CD14-positive monocyte (primary cell): ENCODE results near the gene ZNF354B. TPM values are rescaled to one million over a fixed set of nuclear protein-coding genes. Genes with fewer than 3 reads are reported as not detected.

ENCODE experiments used
- DNase-seq, 3 donors: peaks; one replicate each; pipeline ENCODE4 v3.0.0-alpha.2; 2011 to 2022
- H2AFZ ChIP-seq: 2 replicates; pipeline ENCODE4 v1.6.0; 2012; ENCODE audit warnings: mild to moderate bottlenecking, low read depth, low read length, inconsistent platforms; ENCODE audit not compliant: insufficient read depth, poor library complexity, severe bottlenecking
- H3K27ac ChIP-seq, 2 donors: 1 replicate in 1 of 2; 2 replicates in 1 of 2; pipeline ENCODE4 v1.5.1; 2012 to 2013; ENCODE audit warnings: low read length in 2 of 2, control low read depth in 1 of 2, inconsistent platforms in 1 of 2, low read depth in 1 of 2, mild to moderate bottlenecking in 1 of 2
- H3K27me3 ChIP-seq, 2 donors: one replicate each; pipeline versions ENCODE4 v1.6.0 to v1.6.1; 2011 to 2013; ENCODE audit warnings: low read length in 2 of 2; ENCODE audit not compliant: control insufficient read depth in 2 of 2, insufficient read depth in 2 of 2
- H3K36me3 ChIP-seq, 2 donors: replicated peaks in 1 of 2; 1 replicate in 1 of 2; 2 replicates in 1 of 2; pipeline versions ENCODE4 v1.5.1 to v1.6.1; 2012 to 2013; ENCODE audit warnings: low read length in 2 of 2, control low read depth in 1 of 2, inconsistent platforms in 1 of 2, mild to moderate bottlenecking in 1 of 2; ENCODE audit not compliant: insufficient read depth in 2 of 2, control insufficient read depth in 1 of 2
- H3K4me1 ChIP-seq, 2 donors: 1 replicate in 1 of 2; 2 replicates in 1 of 2; pipeline versions ENCODE4 v1.5.1 to v1.6.1; 2012 to 2013; ENCODE audit warnings: low read length in 2 of 2, control low read depth in 1 of 2, inconsistent platforms in 1 of 2, mild to moderate bottlenecking in 1 of 2, moderate library complexity in 1 of 2; ENCODE audit not compliant: insufficient read depth in 2 of 2, control insufficient read depth in 1 of 2
- H3K4me2 ChIP-seq: replicated peaks from 2 replicates; pipeline ENCODE3; 2012; ENCODE audit warnings: low read length, moderate library complexity, mild to moderate bottlenecking; ENCODE audit not compliant: poor library complexity, severe bottlenecking; ENCODE audit errors: extremely low read depth
- H3K4me3 ChIP-seq, 3 experiments: fragments of 200-600 bp in 1 of 3; sonication (generic) in 1 of 3; replicated peaks in 1 of 3; 1 replicate in 2 of 3; 2 replicates in 1 of 3; pipeline ENCODE4 v1.5.1; 2011 to 2013; ENCODE audit warnings: low read length in 3 of 3, mild to moderate bottlenecking in 3 of 3, control low read depth in 2 of 3, low read depth in 2 of 3, inconsistent platforms in 1 of 3, moderate library complexity in 1 of 3
- H3K79me2 ChIP-seq: 2 replicates; pipeline ENCODE4 v1.6.0; 2012; ENCODE audit warnings: mild to moderate bottlenecking, control low read depth, inconsistent platforms, low read length, moderate library complexity; ENCODE audit not compliant: insufficient read depth
- H3K9ac ChIP-seq: 2 replicates; pipeline ENCODE4 v1.6.0; 2017; ENCODE audit warnings: low read length, mild to moderate bottlenecking; ENCODE audit not compliant: insufficient read depth, poor library complexity, severe bottlenecking
- H3K9me3 ChIP-seq, 2 donors: replicated peaks in 1 of 2; 1 replicate in 1 of 2; 2 replicates in 1 of 2; pipeline versions ENCODE4 v1.5.1 to v1.6.1; 2012 to 2013; ENCODE audit warnings: low read length in 2 of 2, control low read depth in 1 of 2; ENCODE audit not compliant: control insufficient read depth in 1 of 2, insufficient read depth in 1 of 2
- H4K20me1 ChIP-seq: 2 replicates; pipeline ENCODE4 v1.6.0; 2012; ENCODE audit warnings: mild to moderate bottlenecking, low read length, control low read depth, moderate library complexity; ENCODE audit not compliant: insufficient read depth
- H3K27ac Mint-ChIP-seq, 7 donors: one replicate each; pipeline ENCODE4 v1.8.0; 2020; ENCODE audit warnings: mild to moderate bottlenecking in 7 of 7, mixed read lengths in 7 of 7, moderate library complexity in 6 of 7, inconsistent platforms in 2 of 7
- H3K27me3 Mint-ChIP-seq, 3 donors: one replicate each; pipeline ENCODE4 v1.8.0; 2021 to 2022; ENCODE audit warnings: low read depth in 3 of 3, mild to moderate bottlenecking in 3 of 3, mixed read lengths in 3 of 3, moderate library complexity in 3 of 3, inconsistent platforms in 1 of 3
- H3K36me3 Mint-ChIP-seq, 2 donors: one replicate each; pipeline ENCODE4 v1.8.0; 2020; ENCODE audit warnings: mixed read lengths in 2 of 2, inconsistent platforms in 1 of 2, mild to moderate bottlenecking in 1 of 2
- H3K4me1 Mint-ChIP-seq: one replicate; pipeline ENCODE4 v1.8.0; 2020; ENCODE audit warnings: mild to moderate bottlenecking, mixed read lengths
- H3K4me3 Mint-ChIP-seq, 2 donors: one replicate each; pipeline ENCODE4 v1.8.0; 2020; ENCODE audit warnings: mild to moderate bottlenecking in 2 of 2, mixed read lengths in 2 of 2, moderate library complexity in 1 of 2
- H3K9me3 Mint-ChIP-seq, 7 donors: one replicate each; pipeline ENCODE4 v1.8.0; 2020 to 2022; ENCODE audit warnings: mixed read lengths in 7 of 7, mild to moderate bottlenecking in 6 of 7, moderate library complexity in 6 of 7, inconsistent platforms in 2 of 7
- WGBS: methylation state at CpG from one replicate; pipeline ENCODE4 v1.1.5; 2013; ENCODE audit warnings: missing lambda C conversion rate; ENCODE audit not compliant: insufficient coverage; 5-methylcytosine and 5-hydroxymethylcytosine counted together
- intact Hi-C, 2 donors: fragments of 100-400 bp; cut with micrococcal nuclease; formaldehyde crosslinking; loops; one replicate each; pipeline versions ENCODE4 v1.15.0 to v1.15.1; 2023
- polyA plus RNA-seq, 3 donors: library from polyadenylated mRNA; depleted of rRNA in 1 of 3; unstranded in 2 of 3; stranded (reverse) in 1 of 3; fragments of 300-500 nt in 2 of 3; fragments of >200 nt in 1 of 3; fragmentation: Illumina TruSeq in 2 of 3; gene quantifications; 1 replicate in 2 of 3; 2 replicates in 1 of 3; pipeline ENCODE4 v1.2.3, GENCODE V29; 2012 to 2021
- small RNA-seq: library from RNA; depleted of rRNA; stranded (forward); fragments of <200 nt; gene quantifications from one replicate; pipeline ENCODE3, GENCODE V24; 2012; ENCODE audit warnings: low read depth; ENCODE audit not compliant: insufficient read length
- TF ChIP-seq, protein P1 (sequence below): fragments of 200-600 bp; IDR thresholded peaks from one replicate; pipeline ENCODE4 v1.8.0; 2022; ENCODE audit warnings: antibody characterized with exemption, mild to moderate bottlenecking

ZNF354B gene
- polyA plus RNA-seq, 3 donors: 0.94 to 12.0 (median 1.1) TPM

GRCh38 chr5:178931846-178932760 lies 72.3 kb downstream of the ZNF354B start:
- H3K27ac Mint-ChIP-seq: no peak overlapping the region
- WGBS: no CpG with 5 or more reads among the region's 11 CpGs

More at GRCh38 chr5:178931846-178932760, 72.3 kb downstream of the ZNF354B start:
- Histone ChIP-seq H3K9me3 (peaks cover 72 to 100% of the 10 kb centered on the region in 2 donors), H3K4me3 (peak overlapping the region in 1 of 3 experiments; percentile 20), H3K27ac (no peak overlapping the region), H3K36me3 (no peaks in the 10 kb centered on the region), H3K4me2 (no peak overlapping the region), H3K4me1 (no peaks in the 10 kb centered on the region), H2AFZ (no peak overlapping the region), H3K79me2 (no peaks in the 10 kb centered on the region), H4K20me1 (no peaks in the 10 kb centered on the region), H3K9ac (no peak overlapping the region), H3K27me3 (no peaks in the 10 kb centered on the region)
- H3K4me1 Mint-ChIP-seq: no peaks in the 10 kb centered on the region
- TF ChIP-seq, protein P1, sequence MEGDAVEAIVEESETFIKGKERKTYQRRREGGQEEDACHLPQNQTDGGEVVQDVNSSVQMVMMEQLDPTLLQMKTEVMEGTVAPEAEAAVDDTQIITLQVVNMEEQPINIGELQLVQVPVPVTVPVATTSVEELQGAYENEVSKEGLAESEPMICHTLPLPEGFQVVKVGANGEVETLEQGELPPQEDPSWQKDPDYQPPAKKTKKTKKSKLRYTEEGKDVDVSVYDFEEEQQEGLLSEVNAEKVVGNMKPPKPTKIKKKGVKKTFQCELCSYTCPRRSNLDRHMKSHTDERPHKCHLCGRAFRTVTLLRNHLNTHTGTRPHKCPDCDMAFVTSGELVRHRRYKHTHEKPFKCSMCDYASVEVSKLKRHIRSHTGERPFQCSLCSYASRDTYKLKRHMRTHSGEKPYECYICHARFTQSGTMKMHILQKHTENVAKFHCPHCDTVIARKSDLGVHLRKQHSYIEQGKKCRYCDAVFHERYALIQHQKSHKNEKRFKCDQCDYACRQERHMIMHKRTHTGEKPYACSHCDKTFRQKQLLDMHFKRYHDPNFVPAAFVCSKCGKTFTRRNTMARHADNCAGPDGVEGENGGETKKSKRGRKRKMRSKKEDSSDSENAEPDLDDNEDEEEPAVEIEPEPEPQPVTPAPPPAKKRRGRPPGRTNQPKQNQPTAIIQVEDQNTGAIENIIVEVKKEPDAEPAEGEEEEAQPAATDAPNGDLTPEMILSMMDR: no peak
- no peak for DNase-seq
- no peak overlapping the region for H3K4me3 Mint-ChIP-seq
- H3K36me3 Mint-ChIP-seq: no peaks in the 10 kb centered on the region
- intact Hi-C loops: no loop called here
- peaks cover 0 to 1% (median 1%) of the 10 kb centered on the region in 3 donors for H3K27me3 Mint-ChIP-seq
- peaks cover 64 to 97% (median 93%) of the 10 kb centered on the region in 7 donors for H3K9me3 Mint-ChIP-seq

Small RNAs within 50 kb of the gene (small RNA-seq; reads per million reads assigned to genes)
- gene AC126915.2 (not detected), gene AC126915.3 (not detected)

Other genes with a start within 250 kb of the ZNF354B start
- gene CLK4, start 232.9 kb upstream of the ZNF354B start, polyA plus RNA-seq: 10 to 100 TPM in 1 of 3 donors, 1 to 10 TPM in 2; 3.0 to 46.9 (median 4.9) TPM
- 10 to 100 TPM in 1 of 3 donors, 1 to 10 TPM in 2; 8.6 to 14.9 (median 9.4) TPM for gene ZNF354A, start 129.3 kb upstream of the ZNF354B start, polyA plus RNA-seq
- under 1 TPM in 1 of 3 donors, not detected in 2; 0.19 TPM for gene ZFP2, start 36.0 kb downstream of the ZNF354B start, polyA plus RNA-seq
- gene ZNF454, start 81.2 kb downstream of the ZNF354B start, polyA plus RNA-seq: not detected
- gene GRM6, start 135.4 kb downstream of the ZNF354B start, polyA plus RNA-seq: not detected
- gene ZNF879, start 163.9 kb downstream of the ZNF354B start, polyA plus RNA-seq: 1 to 10 TPM in 1 of 3 donors, under 1 TPM in 2; 0.61 to 1.4 (median 0.71) TPM
- under 1 TPM; 0.25 to 0.48 (median 0.31) TPM for gene ZNF354C, start 200.4 kb downstream of the ZNF354B start, polyA plus RNA-seq